Raji (cell line): Measurements from ENCODE around the gene ULK1.

Experiments
- POLR2A ChIP-seq: IDR thresholded peaks from 2 replicates; pipeline ENCODE4 v1.6.1; 2011; ENCODE audit warnings: low read depth, low read length, control low read depth; ENCODE audit not compliant: insufficient read depth

ULK1 gene

DNA sequence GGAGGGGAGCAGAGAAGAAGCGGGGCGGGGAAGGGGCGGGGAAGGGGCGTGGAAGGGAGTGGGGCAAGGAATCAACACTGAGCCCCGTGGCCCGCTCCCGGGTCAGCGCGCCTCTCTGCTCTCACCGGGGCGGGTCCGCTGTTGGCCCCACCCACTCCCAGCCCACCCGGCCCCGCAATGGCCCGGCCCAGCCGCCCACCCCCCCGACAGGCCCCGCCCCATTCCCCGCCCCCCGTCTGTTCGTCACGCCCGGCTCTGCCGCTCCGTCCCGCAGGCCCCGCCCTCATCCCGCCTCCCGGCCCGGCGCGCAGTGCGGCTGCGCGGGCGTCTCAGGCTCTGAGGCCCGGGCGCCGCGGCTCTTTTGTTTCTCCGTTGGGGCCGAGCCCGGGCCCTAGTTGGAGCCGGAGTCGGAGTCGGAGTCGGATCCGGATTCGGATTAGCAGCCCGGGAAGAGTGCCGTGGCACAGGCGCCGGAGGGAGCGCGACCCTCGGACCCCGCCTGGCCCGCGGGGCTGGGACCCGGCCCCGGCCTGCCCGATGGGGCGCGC, at the start of gene ULK1:
ULK1 (plus strand) TSS at position 310 of the 548 bp plus-strand sequence. CDS start 380 bp downstream, outside the sequence.
- peak; percentile 55 for TF ChIP-seq POLR2A

DNA sequence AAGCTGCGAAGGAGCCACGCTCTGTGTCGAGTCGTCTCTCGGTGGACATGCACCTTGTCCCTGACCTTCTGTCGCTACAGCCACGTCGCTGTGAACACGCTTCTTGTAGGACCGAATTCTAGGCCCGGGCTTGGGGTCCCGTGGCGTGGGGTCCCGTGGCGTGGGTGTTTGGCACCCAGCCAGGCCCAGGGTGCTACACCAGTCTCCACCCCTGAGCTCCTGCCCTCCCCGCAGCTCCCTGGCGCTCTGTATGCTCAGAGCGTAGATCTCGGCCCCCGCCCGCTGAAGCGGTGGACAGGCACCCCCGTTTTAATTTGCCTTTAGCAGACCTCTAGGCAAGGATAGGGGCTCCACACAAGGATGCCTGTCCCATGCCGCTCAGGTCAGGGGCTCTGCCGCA, 49.8 kb upstream of the ULK1 start:
- no peak for TF ChIP-seq POLR2A

DNA sequence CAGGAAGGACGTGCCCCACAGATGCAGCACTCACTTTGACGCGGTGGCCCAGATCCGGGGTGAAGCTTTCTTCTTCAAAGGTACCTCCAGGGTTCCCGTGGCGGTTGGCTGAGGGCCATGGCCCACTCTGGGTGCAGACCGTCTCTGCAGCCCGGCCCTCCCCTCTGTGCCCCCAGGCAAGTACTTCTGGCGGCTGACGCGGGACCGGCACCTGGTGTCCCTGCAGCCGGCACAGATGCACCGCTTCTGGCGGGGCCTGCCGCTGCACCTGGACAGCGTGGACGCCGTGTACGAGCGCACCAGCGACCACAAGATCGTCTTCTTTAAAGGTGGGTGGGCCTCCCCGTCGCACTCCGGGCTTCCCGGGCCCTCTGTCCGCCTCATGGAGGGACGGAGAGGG, 49.3 kb upstream of the ULK1 start:
- no peak for TF ChIP-seq POLR2A

DNA sequence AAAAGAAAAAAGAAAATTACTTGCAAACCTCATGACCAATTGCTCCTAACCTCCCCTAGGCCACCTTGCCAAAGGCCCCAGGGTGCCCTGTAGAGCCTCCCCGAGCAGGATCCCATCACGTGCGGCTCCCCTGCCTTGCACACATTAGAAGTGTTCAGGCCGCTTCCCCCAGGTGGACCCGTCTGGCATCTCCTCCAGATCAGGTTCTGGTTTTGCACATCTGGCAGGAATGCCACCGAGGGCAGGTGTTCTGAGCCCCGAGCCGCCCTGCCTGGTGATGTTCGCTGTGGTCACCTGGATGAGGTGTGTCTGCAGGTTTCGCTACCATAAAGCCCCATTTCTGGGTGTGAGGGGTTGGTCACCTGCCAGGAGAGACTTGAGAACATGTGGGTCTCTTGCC, 47.0 kb upstream of the ULK1 start:
- no peak for TF ChIP-seq POLR2A

DNA sequence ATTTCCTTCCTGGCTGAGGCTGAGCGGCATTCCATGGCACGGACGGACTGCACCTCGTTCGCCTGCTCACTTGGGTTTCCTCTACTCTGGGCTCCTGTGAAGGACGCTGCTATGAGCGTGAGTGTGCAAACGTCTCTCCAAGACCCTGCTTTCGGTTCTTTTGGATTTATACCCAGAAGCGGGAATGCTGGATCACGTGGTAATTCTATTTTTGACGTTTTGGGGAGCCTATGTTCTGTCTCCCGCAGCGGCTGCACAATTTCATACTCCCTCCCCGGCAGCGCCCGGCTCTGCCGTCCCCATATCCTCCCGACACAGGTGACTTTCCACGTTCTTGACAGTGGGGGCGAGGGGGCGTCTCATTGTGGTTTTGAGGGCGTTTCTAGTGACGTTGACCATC, 45.7 kb upstream of the ULK1 start:
- no peak for TF ChIP-seq POLR2A

DNA sequence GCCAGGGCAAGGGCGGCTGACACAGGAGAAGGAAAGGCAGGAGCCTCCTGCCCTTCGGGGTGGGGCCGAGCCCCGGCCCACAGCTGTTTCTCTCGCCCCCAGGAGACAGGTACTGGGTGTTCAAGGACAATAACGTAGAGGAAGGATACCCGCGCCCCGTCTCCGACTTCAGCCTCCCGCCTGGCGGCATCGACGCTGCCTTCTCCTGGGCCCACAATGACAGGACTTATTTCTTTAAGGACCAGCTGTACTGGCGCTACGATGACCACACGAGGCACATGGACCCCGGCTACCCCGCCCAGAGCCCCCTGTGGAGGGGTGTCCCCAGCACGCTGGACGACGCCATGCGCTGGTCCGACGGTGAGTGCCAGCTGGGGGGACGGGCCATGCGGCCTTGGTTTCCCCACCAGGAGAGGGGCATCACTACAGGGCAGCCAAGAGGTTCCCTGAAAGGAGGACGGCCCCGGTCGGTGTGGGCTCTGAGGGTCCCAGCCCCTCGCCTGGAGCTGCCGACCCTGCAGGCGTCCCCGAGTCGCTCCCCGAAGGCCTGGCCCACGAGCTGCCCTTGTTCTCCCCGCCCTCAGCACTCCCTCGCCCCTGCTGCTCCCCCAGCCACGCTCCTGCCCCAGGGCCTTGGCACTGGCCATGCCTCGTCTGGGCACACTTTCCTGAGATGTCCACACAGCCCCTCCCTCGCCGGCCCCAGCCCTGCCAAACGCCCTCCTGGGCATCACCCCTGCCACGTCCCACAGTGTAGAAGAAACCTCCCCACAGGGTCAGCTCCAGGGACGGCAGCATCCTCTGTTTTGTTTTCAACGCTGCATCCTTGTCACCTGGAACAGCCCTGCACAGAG, 44.5 kb upstream of the ULK1 start:
- no peak for TF ChIP-seq POLR2A

DNA sequence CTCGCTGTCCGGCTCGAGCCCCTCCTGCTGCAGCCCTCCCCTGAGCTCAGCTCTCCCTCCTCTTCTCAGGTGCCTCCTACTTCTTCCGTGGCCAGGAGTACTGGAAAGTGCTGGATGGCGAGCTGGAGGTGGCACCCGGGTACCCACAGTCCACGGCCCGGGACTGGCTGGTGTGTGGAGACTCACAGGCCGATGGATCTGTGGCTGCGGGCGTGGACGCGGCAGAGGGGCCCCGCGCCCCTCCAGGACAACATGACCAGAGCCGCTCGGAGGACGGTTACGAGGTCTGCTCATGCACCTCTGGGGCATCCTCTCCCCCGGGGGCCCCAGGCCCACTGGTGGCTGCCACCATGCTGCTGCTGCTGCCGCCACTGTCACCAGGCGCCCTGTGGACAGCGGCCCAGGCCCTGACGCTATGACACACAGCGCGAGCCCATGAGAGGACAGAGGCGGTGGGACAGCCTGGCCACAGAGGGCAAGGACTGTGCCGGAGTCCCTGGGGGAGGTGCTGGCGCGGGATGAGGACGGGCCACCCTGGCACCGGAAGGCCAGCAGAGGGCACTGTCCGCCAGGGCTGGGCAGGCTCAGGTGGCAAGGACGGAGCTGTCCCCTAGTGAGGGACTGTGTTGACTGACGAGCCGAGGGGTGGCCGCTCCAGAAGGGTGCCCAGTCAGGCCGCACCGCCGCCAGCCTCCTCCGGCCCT, 43.4 kb upstream of the ULK1 start:
- no peak for TF ChIP-seq POLR2A

DNA sequence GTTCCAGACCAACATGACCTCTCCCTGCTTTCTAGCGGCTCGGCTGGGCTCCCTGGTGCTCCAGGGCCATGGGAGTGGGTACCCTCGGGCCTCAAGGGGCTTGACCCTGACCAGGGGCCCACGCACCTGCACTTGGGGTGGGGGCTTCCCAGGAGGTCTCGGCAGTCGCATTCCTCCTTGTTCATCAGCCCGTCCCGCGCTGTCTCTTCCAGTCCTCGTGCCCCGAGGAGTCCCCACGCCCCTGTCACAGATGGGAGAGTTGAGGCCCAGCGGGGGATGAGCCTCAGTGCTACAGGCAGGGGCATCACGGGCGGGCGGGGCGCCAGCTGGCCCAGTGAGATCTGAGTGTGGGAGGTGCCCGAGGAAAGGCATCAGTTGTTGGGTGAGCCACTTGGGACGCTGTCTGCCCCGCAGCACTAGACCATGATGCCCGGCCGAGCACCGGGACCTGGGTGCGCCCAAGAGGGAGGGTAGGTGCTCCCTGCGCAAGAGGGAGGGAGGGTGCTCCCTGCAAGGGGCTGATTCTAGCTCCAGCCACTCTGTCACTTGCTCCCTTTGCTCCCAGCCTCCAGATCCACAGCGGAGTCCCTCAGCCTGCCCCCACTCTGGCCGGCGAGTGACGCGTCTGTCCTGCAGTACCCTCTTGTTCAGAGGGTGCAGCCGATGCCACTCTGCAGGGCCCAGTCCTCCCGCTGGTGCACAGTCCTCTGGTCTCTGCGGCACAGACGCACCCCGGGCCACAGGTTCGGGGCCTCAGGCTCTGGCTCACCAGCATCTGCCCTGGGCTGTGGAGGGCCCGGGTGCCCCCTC, 42.5 kb upstream of the ULK1 start:
- no peak for TF ChIP-seq POLR2A

DNA sequence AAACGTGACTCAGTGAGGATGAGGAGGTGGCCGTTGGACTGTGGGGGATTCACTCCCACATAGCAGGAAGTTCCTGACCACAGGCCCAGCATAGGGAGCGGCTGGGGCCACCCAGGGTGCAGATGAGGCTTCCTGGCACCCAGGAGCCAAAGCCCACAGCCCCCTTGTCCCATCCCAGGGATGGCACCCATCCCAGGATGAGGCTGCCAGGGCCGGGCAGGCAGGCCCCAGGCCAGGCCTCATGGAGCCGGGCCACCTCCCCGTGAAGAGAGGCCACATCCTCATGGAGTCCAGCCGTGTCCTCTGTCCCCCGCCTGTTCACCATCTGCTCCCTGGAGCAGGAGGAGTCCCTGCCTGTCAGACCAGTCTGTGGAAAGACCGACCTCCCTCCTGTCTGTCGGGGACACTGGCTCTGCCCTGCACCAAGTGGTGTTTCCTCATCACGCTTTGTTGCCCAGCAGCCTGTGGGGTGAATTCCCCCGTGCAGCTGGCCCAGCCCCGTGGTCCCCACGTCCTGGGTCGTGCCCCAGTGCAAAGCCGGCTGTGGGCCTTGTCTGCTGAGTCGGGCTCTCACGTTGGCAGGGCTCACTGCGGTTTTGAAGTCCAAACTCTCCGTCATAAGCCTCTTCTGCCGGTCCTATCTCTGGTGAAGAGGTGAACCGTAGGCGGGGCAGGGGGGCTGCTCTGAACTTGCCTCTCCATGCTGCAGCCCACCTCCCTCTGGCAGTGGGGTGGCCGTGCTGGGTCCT, 41.7 kb upstream of the ULK1 start:
- no peak for TF ChIP-seq POLR2A

DNA sequence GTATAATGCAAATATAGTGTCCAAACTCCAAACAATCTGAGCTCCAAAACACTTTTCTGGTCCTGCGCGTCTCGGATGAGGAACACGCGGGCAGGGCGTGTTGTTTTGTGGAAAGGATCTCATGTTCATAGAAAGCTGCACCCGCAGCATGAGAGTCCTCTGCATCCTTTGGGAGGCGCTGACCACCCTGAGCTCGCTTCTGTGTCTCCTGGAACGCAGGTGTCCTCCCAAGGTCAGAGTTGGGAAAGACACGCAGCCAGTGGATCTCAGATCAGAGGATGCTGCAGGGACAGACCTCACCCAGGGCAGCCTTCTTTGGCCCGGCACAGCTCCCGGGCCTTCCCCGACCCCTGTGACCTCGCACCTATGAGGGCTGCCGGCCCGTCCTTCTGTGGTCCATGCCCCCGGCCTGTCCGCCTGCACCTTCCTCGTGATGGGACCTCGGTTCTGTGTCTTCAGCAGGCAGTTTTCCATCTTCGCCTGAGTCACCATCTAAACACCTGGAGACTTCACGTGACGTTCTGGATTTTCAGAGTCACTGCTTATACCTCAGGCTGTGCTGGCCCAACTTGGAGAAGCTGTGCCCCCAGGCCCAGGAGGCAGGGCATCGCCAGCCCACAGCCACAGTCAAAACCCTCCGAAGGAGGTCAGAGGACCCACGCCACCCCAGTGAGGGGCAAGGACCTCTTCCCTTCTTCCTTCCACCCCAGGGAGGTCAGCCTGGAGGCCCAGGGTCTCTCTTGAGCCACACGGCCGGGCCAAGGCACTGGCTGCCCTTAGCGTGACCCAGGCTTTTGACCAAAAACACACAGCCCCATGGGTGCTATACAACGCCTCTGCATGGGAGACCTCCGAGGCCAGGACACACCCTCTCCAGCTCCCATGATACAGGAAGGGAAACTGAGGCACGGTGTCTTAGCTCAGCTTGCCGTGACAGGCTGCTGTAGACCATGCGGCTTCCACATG, 40.3 kb upstream of the ULK1 start:
- no peak for TF ChIP-seq POLR2A

DNA sequence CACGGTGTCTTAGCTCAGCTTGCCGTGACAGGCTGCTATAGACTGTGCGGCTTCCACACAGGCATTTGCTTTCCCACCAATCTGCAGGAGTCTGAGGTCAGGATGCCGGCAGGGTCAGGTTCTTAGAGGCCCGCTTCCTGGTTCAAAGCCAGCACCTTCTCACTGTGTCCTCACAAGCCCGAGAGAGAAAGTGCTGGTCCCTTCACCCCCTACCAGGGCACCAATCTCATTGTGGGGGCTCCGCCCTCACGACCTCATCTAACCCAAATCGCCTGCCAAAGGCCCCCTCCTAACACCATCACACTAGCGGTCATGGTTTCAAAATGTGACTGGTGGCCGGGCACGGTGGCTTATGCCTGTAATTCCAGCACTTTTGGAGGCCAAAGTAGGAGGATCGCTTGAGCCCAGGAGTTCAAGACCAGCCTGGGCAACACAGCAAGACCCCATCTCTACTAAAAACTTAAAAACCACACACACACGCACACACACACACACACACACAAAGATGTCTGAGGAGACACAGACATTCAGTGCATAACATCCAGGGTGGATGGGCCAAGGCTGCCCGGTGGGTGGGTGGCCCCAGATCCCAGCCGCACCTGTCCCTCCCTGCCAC, 39.5 kb upstream of the ULK1 start:
- TF ChIP-seq POLR2A, result no peak

DNA sequence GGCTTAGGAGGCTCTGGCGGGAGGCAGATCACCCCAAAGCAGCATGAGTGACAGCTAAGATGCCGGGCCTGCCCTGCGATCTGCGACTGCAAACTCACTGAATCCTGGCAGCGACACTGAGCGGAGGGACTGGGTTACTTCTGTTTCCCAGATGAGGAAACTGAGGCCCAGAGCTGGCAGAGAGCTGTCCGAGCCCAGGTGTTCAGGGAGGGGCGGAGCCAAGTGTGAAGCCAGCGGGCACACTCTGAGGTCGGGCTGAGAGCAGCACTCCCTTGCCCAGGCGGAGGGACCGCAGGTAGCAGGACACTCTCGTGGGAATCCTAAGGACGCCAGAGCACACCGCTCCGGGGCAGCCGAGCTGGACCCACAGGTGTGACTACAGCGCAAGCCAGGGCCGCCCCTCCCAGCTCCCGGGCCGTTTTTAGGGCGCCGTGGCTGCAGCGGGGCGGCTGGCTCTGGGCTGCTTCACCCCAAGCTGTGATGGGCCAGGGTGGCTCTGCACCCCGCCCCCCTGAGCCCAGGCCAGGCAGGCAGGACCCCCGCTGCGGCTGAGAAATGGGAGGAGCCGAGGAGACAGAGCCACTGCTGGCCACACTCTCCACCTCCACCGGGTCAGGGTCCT, 38.8 kb upstream of the ULK1 start:
- no peak for TF ChIP-seq POLR2A
